ENCODE measurements around the gene ENAH.
A peak's percentile ranks its signal among the peaks of the same experiment; 100 is the strongest.

The ENAH gene

GRCh38 chr1:225667362-225667761 lies 14.4 kb upstream of the ENAH start:
- Histone ChIP-seq H2BK15ac (ENCODE audit: low read depth, poor library complexity, severe bottlenecking) (no peak overlapping the region), H4K8ac (ENCODE audit: low read length) (no peak overlapping the region), H3K14ac (ENCODE audit: low read length in 2 of 2) (no peak overlapping the region), H3K27me3 (ENCODE audit: control insufficient read depth in 1 of 2, insufficient read depth in 1 of 2, low read length in 2 of 2) (no peaks in the 10 kb centered on the region), H3K79me1 (replicated peaks; ENCODE audit: low read length, poor library complexity, severe bottlenecking) (no peaks in the 10 kb centered on the region), H3K9ac (ENCODE audit: low read length) (no peak overlapping the region), H3K23ac (ENCODE audit: low read length in 2 of 2) (no peak overlapping the region), H3K27ac (ENCODE audit: low read length, poor library complexity, severe bottlenecking) (no peak overlapping the region), H2BK12ac (ENCODE audit: low read length in 2 of 2) (no peak overlapping the region), H3K18ac (ENCODE audit: low read depth in 1 of 2, low read length in 2 of 2) (no peak overlapping the region), H2BK120ac (ENCODE audit: low read depth, low read length) (peak overlapping the region; percentile 49), H2AK5ac (ENCODE audit: low read length, severe bottlenecking) (no peak overlapping the region), H3K36me3 (ENCODE audit: control insufficient read depth in 1 of 2, insufficient read depth in 2 of 2, low read depth in 1 of 2, low read length in 2 of 2) (no peaks in the 10 kb centered on the region), H3K4me3 (ENCODE audit: insufficient read depth in 1 of 2, low read depth in 1 of 2, low read length in 2 of 2) (no peak overlapping the region), H2BK5ac (ENCODE audit: low read depth, low read length, poor library complexity, severe bottlenecking) (no peak overlapping the region), H3K4me2 (ENCODE audit: low read length, poor library complexity, severe bottlenecking) (no peak overlapping the region), H2AFZ (ENCODE audit: low read depth, low read length) (no peak overlapping the region), H3K9me3 (ENCODE audit: control insufficient read depth, low read length) (no peaks in the 10 kb centered on the region), H4K91ac (ENCODE audit: low read length) (no peak overlapping the region), H3K4ac (ENCODE audit: low read depth in 1 of 2, low read length in 2 of 2) (no peak overlapping the region), H3K4me1 (ENCODE audit: control insufficient read depth, insufficient read depth, low read depth, low read length) (no peaks in the 10 kb centered on the region)
- WGBS: over 99% methylated on average over 4 of the region's 4 CpGs
- no peak for DNase-seq

DNA sequence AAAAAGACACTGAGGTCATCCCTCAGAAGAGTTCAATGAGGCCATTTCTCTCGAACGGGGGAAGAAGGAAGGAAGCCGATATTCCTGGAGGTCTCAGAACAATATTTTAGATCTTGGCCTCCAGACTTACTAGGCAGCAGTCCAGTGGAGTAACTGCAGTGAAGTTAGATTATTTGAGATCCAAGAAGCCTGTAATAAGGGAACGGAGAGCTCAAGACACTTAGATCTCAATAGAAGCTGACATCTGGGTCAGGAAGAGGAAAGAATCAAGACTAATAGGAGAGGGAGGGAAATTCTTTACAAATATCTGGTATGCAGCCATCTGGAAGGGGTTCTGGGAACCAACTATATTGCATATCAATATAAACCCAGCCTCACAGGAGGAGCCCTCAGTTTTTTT lies 13.6 kb upstream of the ENAH start:
- Histone ChIP-seq H3K4me1 (ENCODE audit: control insufficient read depth, insufficient read depth, low read depth, low read length) (no peaks in the 10 kb centered on the region), H3K27ac (ENCODE audit: low read length, poor library complexity, severe bottlenecking) (no peak overlapping the region), H4K91ac (ENCODE audit: low read length) (no peak overlapping the region), H3K9me3 (ENCODE audit: control insufficient read depth, low read length) (no peaks in the 10 kb centered on the region), H2AK5ac (ENCODE audit: low read length, severe bottlenecking) (no peak overlapping the region), H3K79me1 (replicated peaks; ENCODE audit: low read length, poor library complexity, severe bottlenecking) (no peaks in the 10 kb centered on the region), H3K27me3 (ENCODE audit: control insufficient read depth in 1 of 2, insufficient read depth in 1 of 2, low read length in 2 of 2) (no peaks in the 10 kb centered on the region), H3K4me3 (ENCODE audit: insufficient read depth in 1 of 2, low read depth in 1 of 2, low read length in 2 of 2) (no peak overlapping the region), H2BK15ac (ENCODE audit: low read depth, poor library complexity, severe bottlenecking) (no peak overlapping the region), H3K18ac (ENCODE audit: low read depth in 1 of 2, low read length in 2 of 2) (no peak overlapping the region), H3K4me2 (ENCODE audit: low read length, poor library complexity, severe bottlenecking) (no peak overlapping the region), H2BK5ac (ENCODE audit: low read depth, low read length, poor library complexity, severe bottlenecking) (no peak overlapping the region), H2BK120ac (ENCODE audit: low read depth, low read length) (no peak overlapping the region), H3K23ac (ENCODE audit: low read length in 2 of 2) (no peak overlapping the region), H2AFZ (ENCODE audit: low read depth, low read length) (no peak overlapping the region), H2BK12ac (ENCODE audit: low read length in 2 of 2) (no peak overlapping the region), H3K4ac (ENCODE audit: low read depth in 1 of 2, low read length in 2 of 2) (no peak overlapping the region), H4K8ac (ENCODE audit: low read length) (no peak overlapping the region), H3K36me3 (ENCODE audit: control insufficient read depth in 1 of 2, insufficient read depth in 2 of 2, low read depth in 1 of 2, low read length in 2 of 2) (no peaks in the 10 kb centered on the region), H3K14ac (ENCODE audit: low read length in 2 of 2) (no peak overlapping the region), H3K9ac (ENCODE audit: low read length) (no peak overlapping the region)
- no peak for DNase-seq
- 90% methylated on average over 4 of the region's 4 CpGs for WGBS

DNA sequence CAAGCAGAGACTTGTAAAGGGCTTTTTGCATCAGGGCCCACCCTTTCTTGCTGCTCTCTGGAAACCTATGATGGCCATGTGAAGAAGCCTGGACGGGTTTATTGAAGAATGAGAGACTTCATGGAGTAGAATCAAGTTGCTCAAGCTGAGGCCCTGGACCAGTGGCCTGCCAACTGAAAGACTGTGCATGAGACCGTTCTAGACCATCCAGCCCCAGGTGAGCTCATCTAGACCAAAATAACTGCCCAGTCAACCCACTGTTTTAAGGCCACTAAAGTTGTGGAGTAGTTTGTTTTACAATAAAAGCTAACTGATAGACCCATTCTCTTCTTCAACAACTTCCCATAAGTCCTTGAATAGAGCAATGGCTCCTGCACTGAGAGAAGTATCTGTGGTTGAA lies 11.8 kb upstream of the ENAH start:
- no peak overlapping the region for H2AFZ ChIP-seq (ENCODE audit: low read depth, low read length)
- H3K27me3 ChIP-seq (ENCODE audit: control insufficient read depth in 1 of 2, insufficient read depth in 1 of 2, low read length in 2 of 2): no peaks in the 10 kb centered on the region
- no peaks in the 10 kb centered on the region for H3K9me3 ChIP-seq (ENCODE audit: control insufficient read depth, low read length)
- no peak overlapping the region for H2BK5ac ChIP-seq (ENCODE audit: low read depth, low read length, poor library complexity, severe bottlenecking)
- H3K4ac ChIP-seq (ENCODE audit: low read depth in 1 of 2, low read length in 2 of 2): no peak overlapping the region
- no peak overlapping the region for H2BK15ac ChIP-seq (ENCODE audit: low read depth, poor library complexity, severe bottlenecking)
- H3K23ac ChIP-seq (ENCODE audit: low read length in 2 of 2): no peak overlapping the region
- no peak overlapping the region for H3K14ac ChIP-seq (ENCODE audit: low read length in 2 of 2)
- no peak overlapping the region for H2AK5ac ChIP-seq (ENCODE audit: low read length, severe bottlenecking)
- H3K27ac ChIP-seq (ENCODE audit: low read length, poor library complexity, severe bottlenecking): no peak overlapping the region
- H4K8ac ChIP-seq (ENCODE audit: low read length): no peak overlapping the region
- no peak overlapping the region for H2BK12ac ChIP-seq (ENCODE audit: low read length in 2 of 2)
- no peak overlapping the region for H3K18ac ChIP-seq (ENCODE audit: low read depth in 1 of 2, low read length in 2 of 2)
- H2BK120ac ChIP-seq (ENCODE audit: low read depth, low read length): no peak overlapping the region
- H3K79me1 ChIP-seq (replicated peaks; ENCODE audit: low read length, poor library complexity, severe bottlenecking): no peaks in the 10 kb centered on the region
- H3K36me3 ChIP-seq (ENCODE audit: control insufficient read depth in 1 of 2, insufficient read depth in 2 of 2, low read depth in 1 of 2, low read length in 2 of 2): no peaks in the 10 kb centered on the region
- no peak overlapping the region for H3K4me3 ChIP-seq (ENCODE audit: insufficient read depth in 1 of 2, low read depth in 1 of 2, low read length in 2 of 2)
- no peak overlapping the region for H3K9ac ChIP-seq (ENCODE audit: low read length)
- H3K4me1 ChIP-seq (ENCODE audit: control insufficient read depth, insufficient read depth, low read depth, low read length): no peaks in the 10 kb centered on the region
- no peak overlapping the region for H3K4me2 ChIP-seq (ENCODE audit: low read length, poor library complexity, severe bottlenecking)
- 100% methylated on average over 2 of the region's 2 CpGs for WGBS
- DNase-seq: no peak
- H4K91ac ChIP-seq (ENCODE audit: low read length): no peak overlapping the region

DNA sequence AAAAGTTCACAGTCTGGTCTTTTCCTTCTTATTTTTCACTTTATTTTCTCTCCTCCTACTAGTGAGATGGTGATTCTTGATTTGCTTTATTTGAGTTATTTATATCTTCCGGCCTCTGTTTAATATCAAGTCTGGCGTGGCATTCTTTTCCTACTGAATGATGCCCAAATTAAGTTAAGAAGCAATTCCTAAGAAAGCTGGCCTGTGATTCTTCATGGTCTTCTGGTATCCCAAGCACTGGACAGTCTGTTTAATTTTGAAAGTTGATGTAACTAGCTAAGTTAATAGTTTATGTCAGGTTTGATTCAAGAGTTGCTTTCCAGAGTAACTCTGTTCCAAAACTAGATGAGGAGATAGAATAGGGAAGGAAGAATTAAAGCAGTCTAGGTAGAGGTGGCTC lies 9.2 kb upstream of the ENAH start:
- Histone ChIP-seq H3K9ac (ENCODE audit: low read length) (no peak overlapping the region), H3K4me2 (ENCODE audit: low read length, poor library complexity, severe bottlenecking) (no peak overlapping the region), H2AK5ac (ENCODE audit: low read length, severe bottlenecking) (no peak overlapping the region), H2BK15ac (ENCODE audit: low read depth, poor library complexity, severe bottlenecking) (no peak overlapping the region), H3K18ac (ENCODE audit: low read depth in 1 of 2, low read length in 2 of 2) (no peak overlapping the region), H2BK12ac (ENCODE audit: low read length in 2 of 2) (no peak overlapping the region), H3K4me3 (ENCODE audit: insufficient read depth in 1 of 2, low read depth in 1 of 2, low read length in 2 of 2) (no peak overlapping the region), H3K27ac (ENCODE audit: low read length, poor library complexity, severe bottlenecking) (no peak overlapping the region), H4K91ac (ENCODE audit: low read length) (no peak overlapping the region), H3K79me1 (replicated peaks; ENCODE audit: low read length, poor library complexity, severe bottlenecking) (no peaks in the 10 kb centered on the region), H2BK120ac (ENCODE audit: low read depth, low read length) (no peak overlapping the region), H3K36me3 (ENCODE audit: control insufficient read depth in 1 of 2, insufficient read depth in 2 of 2, low read depth in 1 of 2, low read length in 2 of 2) (no peaks in the 10 kb centered on the region), H3K23ac (ENCODE audit: low read length in 2 of 2) (no peak overlapping the region), H3K27me3 (ENCODE audit: control insufficient read depth in 1 of 2, insufficient read depth in 1 of 2, low read length in 2 of 2) (no peaks in the 10 kb centered on the region), H2BK5ac (ENCODE audit: low read depth, low read length, poor library complexity, severe bottlenecking) (no peak overlapping the region), H3K9me3 (ENCODE audit: control insufficient read depth, low read length) (no peaks in the 10 kb centered on the region), H2AFZ (ENCODE audit: low read depth, low read length) (no peak overlapping the region), H3K4ac (ENCODE audit: low read depth in 1 of 2, low read length in 2 of 2) (no peak overlapping the region), H3K4me1 (ENCODE audit: control insufficient read depth, insufficient read depth, low read depth, low read length) (peaks cover 4% of the 10 kb centered on the region), H4K8ac (ENCODE audit: low read length) (no peak overlapping the region), H3K14ac (ENCODE audit: low read length in 2 of 2) (no peak overlapping the region)
- 95% methylated on average over 2 of the region's 2 CpGs for WGBS
- no peak for DNase-seq

Data from mesenchymal stem cell (in vitro differentiated cells and primary cell).